Right atrium auricular region (tissue), 2 donors: ENCODE data around the gene EMILIN1. TPM values are rescaled to one million over a fixed set of nuclear protein-coding genes. Genes with fewer than 3 reads are reported as not detected.
A peak's percentile ranks its signal among the peaks of the same experiment; 100 is the strongest.

Experiments used
- DNase-seq: peaks from one replicate; pipeline ENCODE4 v3.0.0-alpha.2; 2019; ENCODE audit warnings: low spot score
- H3K27ac ChIP-seq, 2 donors: fragments of 200-600 bp; sonication (generic); 1 replicate in 1 of 2; 2 replicates in 1 of 2; pipeline ENCODE4 v1.5.1; 2016 to 2019
- H3K27me3 ChIP-seq, 2 donors: fragments of 200-600 bp; sonication (generic); one replicate each; pipeline versions ENCODE4 v1.5.1 to v1.6.0; 2017 to 2019
- H3K36me3 ChIP-seq: fragments of 200-600 bp; sonication (generic); one replicate; pipeline ENCODE4 v1.5.1; 2016
- H3K4me1 ChIP-seq, 2 donors: fragments of 200-600 bp; sonication (generic); one replicate each; pipeline versions ENCODE4 v1.5.1 to v1.6.0; 2017 to 2019
- H3K4me3 ChIP-seq, 2 donors: fragments of 200-600 bp; sonication (generic); 1 replicate in 1 of 2; 2 replicates in 1 of 2; pipeline ENCODE4 v1.5.1; 2017 to 2019; ENCODE audit warnings: mild to moderate bottlenecking in 1 of 2, moderate library complexity in 1 of 2
- H3K9me3 ChIP-seq, 2 donors: fragments of 200-600 bp; sonication (generic); one replicate each; pipeline ENCODE4 v1.5.1; 2019
- total RNA-seq, 2 donors: library from RNA; depleted of rRNA; stranded (reverse); fragments of >200 nt; gene quantifications; one replicate each; pipeline ENCODE4 v1.1.0, GENCODE V29; 2016
- TF ChIP-seq, protein P1 (sequence below), 2 donors: fragments of 200-600 bp; sonication (generic); IDR thresholded peaks; one replicate each; pipeline ENCODE4 v1.5.1; 2019; ENCODE audit warnings: antibody characterized with exemption in 2 of 2

The EMILIN1 gene
- total RNA-seq, 2 donors from 2014 or later = 22.3 to 36.7 TPM

- TF ChIP-seq, protein P1, sequence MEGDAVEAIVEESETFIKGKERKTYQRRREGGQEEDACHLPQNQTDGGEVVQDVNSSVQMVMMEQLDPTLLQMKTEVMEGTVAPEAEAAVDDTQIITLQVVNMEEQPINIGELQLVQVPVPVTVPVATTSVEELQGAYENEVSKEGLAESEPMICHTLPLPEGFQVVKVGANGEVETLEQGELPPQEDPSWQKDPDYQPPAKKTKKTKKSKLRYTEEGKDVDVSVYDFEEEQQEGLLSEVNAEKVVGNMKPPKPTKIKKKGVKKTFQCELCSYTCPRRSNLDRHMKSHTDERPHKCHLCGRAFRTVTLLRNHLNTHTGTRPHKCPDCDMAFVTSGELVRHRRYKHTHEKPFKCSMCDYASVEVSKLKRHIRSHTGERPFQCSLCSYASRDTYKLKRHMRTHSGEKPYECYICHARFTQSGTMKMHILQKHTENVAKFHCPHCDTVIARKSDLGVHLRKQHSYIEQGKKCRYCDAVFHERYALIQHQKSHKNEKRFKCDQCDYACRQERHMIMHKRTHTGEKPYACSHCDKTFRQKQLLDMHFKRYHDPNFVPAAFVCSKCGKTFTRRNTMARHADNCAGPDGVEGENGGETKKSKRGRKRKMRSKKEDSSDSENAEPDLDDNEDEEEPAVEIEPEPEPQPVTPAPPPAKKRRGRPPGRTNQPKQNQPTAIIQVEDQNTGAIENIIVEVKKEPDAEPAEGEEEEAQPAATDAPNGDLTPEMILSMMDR (IDR thresholded peaks at IDR 0.05) = no peak
These were observed 17.6 kb downstream of the EMILIN1 start for GRCh38 chr2:27095745-27096651.

GRCh38 chr2:27096748-27097297 is 18.4 kb downstream of the EMILIN1 start:
- H3K9me3 ChIP-seq = no peaks in the 10 kb centered on the region
- H3K36me3 ChIP-seq = no peaks in the 10 kb centered on the region
- TF ChIP-seq, protein P1 (IDR thresholded peaks at IDR 0.05) = no peak
- no peak for DNase-seq
- H3K27me3 ChIP-seq = no peaks in the 10 kb centered on the region
- peaks cover 0 to 15% of the 10 kb centered on the region in 2 donors for H3K4me1 ChIP-seq
- peak overlapping the region in 1 of 2 donors; percentile 5 for H3K27ac ChIP-seq
- no peak overlapping the region for H3K4me3 ChIP-seq

More at GRCh38 chr2:27095745-27096651, 17.6 kb downstream of the EMILIN1 start:
- H3K4me1 ChIP-seq = peaks cover 0 to 15% of the 10 kb centered on the region in 2 donors
- no peaks in the 10 kb centered on the region for H3K36me3 ChIP-seq
- H3K27ac ChIP-seq = peak overlapping the region in 1 of 2 donors; percentile 5
- peak; percentile 69 for DNase-seq
- H3K4me3 ChIP-seq = peak overlapping the region; percentile 29 to 43
- H3K27me3 ChIP-seq = no peaks in the 10 kb centered on the region
- H3K9me3 ChIP-seq = no peaks in the 10 kb centered on the region

DNA sequence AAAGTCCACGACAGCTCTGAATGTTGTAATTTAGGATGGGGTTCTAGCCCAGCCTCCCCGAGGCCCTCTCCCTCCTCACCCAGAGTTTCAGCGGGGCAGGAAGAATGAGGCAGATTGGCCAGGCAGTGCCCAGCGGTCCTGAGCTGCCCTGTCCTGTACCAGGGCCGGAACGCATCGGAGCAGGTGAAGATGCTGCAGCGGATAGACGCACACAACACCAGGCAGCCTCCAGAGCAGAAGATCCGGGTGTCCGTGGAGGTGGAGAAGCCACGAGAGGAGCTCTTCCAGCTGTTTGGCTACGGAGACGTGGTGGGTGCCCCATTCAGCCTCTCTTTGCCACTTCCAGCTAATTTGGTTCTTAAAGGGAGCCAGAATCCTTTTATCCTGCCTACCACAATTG is 18.9 kb downstream of the EMILIN1 start:
- no peaks in the 10 kb centered on the region for H3K27me3 ChIP-seq
- no peak for DNase-seq
- peaks cover 0 to 15% of the 10 kb centered on the region in 2 donors for H3K4me1 ChIP-seq
- TF ChIP-seq, protein P1 (IDR thresholded peaks at IDR 0.05) = no peak
- no peaks in the 10 kb centered on the region for H3K36me3 ChIP-seq
- no peak overlapping the region for H3K27ac ChIP-seq
- H3K4me3 ChIP-seq = no peak overlapping the region
- no peaks in the 10 kb centered on the region for H3K9me3 ChIP-seq

DNA sequence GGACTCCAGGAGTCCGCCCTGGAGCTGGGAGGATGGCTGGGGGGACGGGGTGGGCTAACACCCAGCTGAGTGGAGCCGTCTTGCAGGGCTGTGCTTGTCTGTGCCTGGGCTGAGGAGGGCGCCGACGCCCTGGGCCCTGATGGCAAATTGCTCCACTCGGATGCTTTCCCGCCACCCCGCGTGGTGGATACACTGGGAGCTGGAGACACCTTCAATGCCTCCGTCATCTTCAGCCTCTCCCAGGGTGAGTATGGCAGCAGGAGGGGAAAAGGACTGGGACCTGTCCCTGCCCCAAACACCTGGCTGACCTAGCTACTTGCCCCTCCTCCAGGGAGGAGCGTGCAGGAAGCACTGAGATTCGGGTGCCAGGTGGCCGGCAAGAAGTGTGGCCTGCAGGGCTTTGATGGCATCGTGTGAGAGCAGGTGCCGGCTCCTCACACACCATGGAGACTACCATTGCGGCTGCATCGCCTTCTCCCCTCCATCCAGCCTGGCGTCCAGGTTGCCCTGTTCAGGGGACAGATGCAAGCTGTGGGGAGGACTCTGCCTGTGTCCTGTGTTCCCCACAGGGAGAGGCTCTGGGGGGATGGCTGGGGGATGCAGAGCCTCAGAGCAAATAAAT is 21.0 kb downstream of the EMILIN1 start:
- Histone ChIP-seq H3K27ac (no peak overlapping the region), H3K9me3 (no peaks in the 10 kb centered on the region), H3K27me3 (no peaks in the 10 kb centered on the region), H3K4me1 (peaks cover 0 to 15% of the 10 kb centered on the region in 2 donors), H3K36me3 (no peaks in the 10 kb centered on the region), H3K4me3 (no peak overlapping the region)
- DNase-seq = no peak
- TF ChIP-seq, protein P1 (IDR thresholded peaks at IDR 0.05) = no peak

DNA sequence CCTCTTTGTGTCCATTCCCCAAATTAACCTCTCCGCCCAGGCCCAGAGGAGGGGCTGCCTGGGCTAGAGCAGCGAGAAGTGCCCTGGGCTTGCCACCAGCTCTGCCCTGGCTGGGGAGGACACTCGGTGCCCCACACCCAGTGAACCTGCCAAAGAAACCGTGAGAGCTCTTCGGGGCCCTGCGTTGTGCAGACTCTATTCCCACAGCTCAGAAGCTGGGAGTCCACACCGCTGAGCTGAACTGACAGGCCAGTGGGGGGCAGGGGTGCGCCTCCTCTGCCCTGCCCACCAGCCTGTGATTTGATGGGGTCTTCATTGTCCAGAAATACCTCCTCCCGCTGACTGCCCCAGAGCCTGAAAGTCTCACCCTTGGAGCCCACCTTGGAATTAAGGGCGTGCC is 21.6 kb downstream of the EMILIN1 start:
- TF ChIP-seq, protein P1 (IDR thresholded peaks at IDR 0.05) = no peak
- Histone ChIP-seq H3K27me3 (no peaks in the 10 kb centered on the region), H3K4me3 (no peak overlapping the region), H3K4me1 (peaks cover 0 to 15% of the 10 kb centered on the region in 2 donors), H3K27ac (no peak overlapping the region), H3K9me3 (no peaks in the 10 kb centered on the region), H3K36me3 (no peaks in the 10 kb centered on the region)
- no peak for DNase-seq
